ENCODE data around the gene MRPL41.
"Not testable (repeated sequence)": the region's sequence is repeated elsewhere in the genome, so short reads cannot be mapped to it uniquely, and the experiment has no call there.

The MRPL41 gene

DNA sequence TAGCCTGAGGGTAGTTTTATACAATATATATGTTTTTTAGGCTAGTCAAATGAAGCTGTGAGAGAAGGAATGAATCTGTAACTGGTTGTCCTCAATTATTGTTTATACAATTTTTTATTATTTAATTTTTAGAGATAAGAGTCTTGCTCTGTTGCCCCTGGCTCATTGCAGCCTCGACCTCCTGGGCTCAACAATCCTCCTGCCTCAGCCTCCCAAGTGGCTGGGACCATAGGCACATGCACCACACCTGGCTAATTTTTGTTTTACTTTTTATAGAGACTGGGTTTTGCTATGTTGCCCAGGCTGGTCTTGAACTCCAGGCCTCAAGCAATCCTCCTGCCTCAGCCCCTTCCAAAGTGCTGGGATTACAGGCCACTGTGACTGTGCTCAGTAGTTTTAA lies 2.7 kb downstream of the MRPL41 start:
- DNase-seq: no peak

DNA sequence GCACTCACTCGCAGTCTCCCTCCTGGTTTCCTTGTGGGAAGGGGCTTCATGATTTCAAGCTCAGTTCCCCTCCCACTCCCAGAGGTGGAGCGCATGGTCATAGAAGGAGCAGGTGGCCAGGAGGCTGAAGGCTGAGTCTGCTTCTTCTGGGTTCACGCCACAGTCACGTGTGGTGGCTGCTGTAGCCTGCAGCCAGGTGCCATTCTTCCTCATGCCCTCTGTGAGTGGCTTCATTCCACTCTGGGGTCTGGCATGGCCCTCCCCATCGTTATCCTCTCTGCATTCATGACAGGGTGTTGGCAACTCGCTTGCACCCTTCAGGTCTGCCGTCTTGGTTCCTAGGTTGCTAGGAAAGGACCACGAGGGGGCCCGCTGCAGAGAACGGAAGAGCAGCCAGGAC lies 3.5 kb downstream of the MRPL41 start:
- no peak for DNase-seq

- DNase-seq: no peak
These were observed 4.6 kb downstream of the MRPL41 start for GRCh38 chr9:137556069-137556838.

DNA sequence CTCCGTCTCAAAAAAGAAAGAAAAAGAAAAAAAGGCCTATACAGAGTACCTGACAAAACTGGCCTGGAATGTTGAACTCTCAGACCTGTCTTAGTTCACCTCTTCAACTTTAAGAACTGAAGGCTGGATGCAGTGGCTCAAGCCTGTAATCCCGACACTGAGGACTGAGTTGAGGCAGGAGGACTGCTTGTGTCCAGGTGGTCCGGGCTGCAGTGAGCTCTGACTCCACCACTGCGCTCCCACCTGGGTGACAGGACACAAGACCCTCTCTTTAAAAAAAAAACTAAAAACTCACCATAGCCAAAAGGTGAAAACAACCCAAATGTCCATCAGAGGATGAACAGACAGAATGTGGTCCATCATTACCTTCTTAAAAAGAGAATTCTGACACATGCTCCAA lies 6.4 kb downstream of the MRPL41 start:
- no peak for DNase-seq

DNA sequence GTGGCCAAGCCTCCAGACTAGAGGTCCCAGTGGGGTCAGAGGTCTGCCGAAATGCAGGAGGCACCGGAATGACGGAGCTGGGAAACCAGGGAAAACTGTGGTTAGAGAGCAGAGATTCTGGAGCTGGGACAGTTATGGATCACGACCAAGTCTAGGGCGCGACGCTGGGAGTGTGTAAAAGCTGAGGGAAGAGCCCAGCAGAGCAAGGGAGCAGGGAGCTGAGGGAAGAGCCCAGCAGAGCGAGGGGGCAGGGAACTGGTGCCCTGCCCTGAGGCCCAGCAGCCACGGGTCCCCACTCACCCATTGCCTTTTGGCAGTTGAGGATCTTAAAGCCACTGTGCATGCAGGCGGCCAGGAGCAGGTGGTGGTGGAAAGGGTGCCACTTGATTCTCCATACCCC lies 12.5 kb downstream of the MRPL41 start:
- DNase-seq: no peak

DNA sequence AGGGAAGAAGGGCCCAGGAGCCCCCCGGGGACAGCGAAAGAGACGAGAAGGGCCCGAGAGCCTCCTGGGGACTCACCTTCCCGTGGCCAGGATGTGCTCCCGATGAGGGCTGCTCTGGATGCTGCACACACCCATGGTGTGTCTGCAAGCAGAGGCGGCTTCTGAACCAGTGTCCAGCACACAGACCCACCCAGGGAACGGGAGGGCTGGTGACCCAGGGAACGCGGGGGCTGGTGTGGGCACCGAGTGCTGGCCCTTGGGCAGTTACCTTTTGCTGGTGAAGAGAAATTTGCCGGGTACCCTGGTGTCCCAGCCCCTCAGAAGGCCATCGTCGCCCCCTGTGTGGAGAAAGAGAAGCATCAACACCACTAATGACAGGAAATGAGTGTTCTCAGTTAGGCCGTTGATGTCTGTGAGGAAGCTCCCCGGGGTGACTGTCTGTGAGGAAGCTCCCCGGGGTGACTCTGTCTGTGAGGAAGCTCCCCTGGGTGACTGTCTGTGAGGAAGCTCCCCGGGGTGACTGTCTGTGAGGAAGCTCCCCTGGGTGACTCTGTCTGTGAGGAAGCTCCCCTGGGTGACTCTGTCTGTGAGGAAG lies 13.2 kb downstream of the MRPL41 start:
- DNase-seq: no peak

- DNase-seq: not testable (repeated sequence)
These were observed 16.8 kb downstream of the MRPL41 start for GRCh38 chr9:137568445-137568844.

GRCh38 chr9:137569609-137570203 lies 18.0 kb downstream of the MRPL41 start:
- no peak for DNase-seq

DNA sequence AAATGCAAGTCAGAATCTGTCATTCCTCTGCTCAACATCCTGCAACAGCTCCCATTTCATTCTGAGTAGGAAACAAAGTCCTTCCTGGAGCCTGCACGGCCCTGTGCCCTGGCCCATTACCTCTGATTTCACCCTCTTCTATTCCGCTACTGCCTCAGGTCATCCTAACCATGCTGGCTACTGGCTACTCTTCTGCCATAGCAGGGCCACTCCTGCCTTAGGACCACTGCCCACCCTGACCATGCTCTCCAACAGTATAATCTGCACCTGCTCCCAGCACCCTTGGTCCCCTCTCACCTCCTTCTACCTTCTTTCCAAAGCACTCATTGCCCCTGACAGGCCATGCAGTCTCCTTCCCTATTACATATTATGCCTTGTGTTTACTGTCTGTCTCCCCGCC lies 18.9 kb downstream of the MRPL41 start:
- DNase-seq: no peak

DNA sequence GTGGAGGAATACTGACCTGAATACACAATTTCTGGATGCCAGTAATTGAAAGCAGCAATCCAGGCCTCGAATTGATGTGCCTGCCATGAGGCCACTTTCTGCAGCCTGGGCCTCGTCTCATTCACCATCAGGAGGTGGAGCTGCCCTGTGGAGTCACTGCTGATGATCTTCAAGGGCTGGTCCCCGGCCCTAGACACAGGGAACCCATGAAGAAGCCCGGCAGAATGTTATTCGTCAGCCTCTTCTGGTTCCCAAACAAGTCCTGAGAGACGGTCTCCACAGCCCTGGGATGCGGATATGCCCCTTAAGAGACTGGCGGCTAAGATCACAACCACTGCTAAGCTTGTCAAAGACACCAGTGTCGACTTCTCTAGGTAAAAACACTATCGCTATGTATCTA lies 22.5 kb downstream of the MRPL41 start:
- DNase-seq: no peak

DNA sequence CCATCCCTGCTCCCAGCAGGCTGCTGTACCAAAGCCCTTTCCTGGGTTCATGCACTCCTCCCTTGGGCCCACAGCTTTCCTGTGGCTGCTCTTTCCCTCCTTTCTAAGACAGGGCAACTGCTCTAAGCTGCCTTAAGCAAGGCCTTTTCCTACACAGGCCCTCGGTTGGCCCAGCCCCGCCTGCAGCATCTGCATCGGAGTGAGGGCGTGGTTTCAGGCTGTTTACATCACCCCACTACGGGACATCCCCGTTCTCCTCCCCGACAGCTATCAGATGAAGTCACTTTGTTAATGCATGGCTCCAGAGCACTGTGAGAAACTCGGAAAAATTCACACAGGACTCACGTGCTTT lies 23.7 kb downstream of the MRPL41 start:
- DNase-seq: no peak

- no peak for DNase-seq
These were observed 24.2 kb downstream of the MRPL41 start for GRCh38 chr9:137575716-137576411.

DNA sequence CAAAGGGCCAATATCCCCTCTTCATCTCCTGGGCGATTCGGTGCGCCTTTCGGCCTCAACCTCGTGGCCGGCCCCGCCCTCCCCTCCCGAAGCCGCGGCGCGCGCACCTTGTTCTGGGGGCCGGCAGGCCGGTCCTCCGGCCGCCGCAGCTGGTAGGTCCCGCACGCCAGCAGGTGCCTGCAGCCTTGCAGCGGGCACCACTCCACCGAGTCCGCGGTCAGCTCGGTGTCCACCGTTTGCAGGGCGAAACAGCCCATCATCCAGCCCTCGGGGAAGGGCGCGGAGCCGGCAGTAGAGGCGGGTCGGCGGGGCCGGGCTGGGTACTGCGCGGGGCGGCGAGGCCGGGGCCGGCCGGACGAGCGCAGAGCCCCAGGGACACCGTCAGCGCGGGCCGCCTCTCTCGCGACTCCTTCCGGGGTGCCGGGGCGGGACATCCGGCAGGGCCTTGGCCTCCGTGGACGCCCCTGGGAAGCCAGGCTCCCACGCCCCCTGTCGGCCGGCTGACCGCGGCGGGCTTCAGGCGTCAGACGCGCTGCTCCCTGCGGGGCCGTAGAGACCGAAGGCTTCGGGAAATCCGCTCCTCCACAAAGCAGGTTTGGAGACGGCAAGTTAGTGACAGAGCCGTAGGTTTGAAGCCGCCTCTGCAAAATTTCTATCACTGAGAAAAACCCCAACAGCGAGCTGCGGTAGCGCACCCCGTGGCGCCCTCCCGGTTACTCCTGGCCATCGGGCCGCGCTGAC lies 27.0 kb downstream of the MRPL41 start, which contains the start of gene DPH7:
Gene DPH7 (minus strand): TSS at position 408 of the 741 bp plus-strand sequence. CDS start 148 bp downstream, at position 260.
- peak; percentile 97 for DNase-seq

DNA sequence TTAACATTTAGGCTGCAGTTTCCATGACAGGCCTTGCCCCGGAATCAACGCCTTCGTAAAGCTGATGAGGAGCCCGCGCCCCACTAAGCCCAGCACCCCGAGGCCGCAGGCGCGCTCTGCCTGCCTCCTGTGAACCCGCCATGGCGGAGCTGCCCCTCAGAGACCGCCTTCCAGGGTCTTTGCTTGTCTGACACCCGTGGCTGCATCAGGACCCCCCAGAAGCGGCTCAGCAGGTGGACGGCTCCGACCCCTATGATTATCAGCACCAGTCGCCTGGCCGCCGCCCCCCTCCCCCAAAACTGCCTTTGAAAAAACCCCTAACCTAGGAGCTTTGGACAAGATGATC lies 27.6 kb downstream of the MRPL41 start:
- no peak for DNase-seq

- DNase-seq: no peak
These were observed 28.7 kb downstream of the MRPL41 start for GRCh38 chr9:137580209-137580953.

- no peak for DNase-seq
These were observed 29.3 kb downstream of the MRPL41 start for GRCh38 chr9:137580954-137581322.

- DNase-seq: no peak
These were observed 29.9 kb downstream of the MRPL41 start for GRCh38 chr9:137581361-137582285.

- DNase-seq: no peak
These were observed 30.7 kb downstream of the MRPL41 start for GRCh38 chr9:137582286-137582860.

DNA sequence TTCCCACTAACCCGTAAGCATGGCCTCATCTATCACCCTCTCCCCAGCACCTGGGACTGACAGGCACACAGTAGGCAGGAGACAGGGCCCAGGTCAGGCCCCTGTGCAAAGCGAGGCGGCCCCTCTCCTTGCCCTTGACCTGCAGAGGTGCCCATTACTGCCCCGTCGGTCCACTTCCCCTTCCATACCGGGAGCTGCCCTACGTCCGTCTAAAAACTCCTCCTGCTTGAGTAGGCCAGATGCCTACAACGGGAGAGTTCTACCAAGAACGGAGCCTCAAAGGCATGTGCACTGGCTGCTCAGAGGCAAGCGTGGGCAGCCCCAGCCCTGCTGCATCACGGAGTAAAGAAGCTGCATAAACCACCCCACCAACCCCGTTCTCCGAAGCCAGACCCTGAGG lies 31.7 kb downstream of the MRPL41 start:
- DNase-seq: no peak

GRCh38 chr9:137583957-137584356 lies 32.3 kb downstream of the MRPL41 start:
- DNase-seq: no peak

DNA sequence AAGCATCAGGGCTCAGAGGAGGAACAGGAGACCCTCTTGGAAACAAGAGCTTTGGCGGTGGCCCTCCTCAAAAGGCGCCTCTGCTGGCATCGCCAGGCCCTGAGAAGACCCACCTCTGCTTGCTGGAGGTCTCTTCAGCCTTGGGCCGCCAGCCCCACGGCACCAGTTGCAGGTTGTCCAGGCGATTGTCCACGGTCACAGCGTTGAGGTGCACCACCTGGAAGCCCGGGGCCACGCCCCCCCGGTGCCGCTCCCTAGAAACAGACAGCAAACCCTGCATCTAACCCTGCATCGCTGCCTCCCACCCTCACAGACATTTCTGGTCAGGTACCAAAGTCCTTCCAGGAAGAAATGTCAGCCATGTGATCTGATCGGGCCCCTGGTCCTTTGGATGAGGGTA lies 35.2 kb downstream of the MRPL41 start:
- DNase-seq: no peak
